ENCODE results near the gene DOK5.

Gene DOK5

DNA sequence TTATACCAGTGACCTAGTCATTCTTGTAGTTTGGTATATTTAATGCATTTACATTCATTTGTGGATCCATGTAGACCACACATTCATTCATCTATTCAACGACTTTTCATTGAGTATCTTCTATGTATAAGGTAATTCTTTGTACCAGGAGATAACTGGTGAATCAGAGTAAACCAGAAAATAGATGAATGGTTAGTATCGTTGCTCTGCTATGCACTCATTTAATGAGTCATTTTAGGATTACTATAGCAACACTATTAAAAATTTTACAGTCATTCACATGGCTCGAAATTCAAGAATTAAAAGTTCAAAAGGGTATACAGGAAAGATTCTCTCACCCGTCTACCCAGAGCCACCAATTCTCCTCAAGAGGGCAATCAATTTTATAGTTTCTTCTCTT lies 26.8 kb downstream of the DOK5 start:
- no peaks in the 10 kb centered on the region for H3K27me3 ChIP-seq
- no peak overlapping the region for H3K4me3 ChIP-seq
- TF ChIP-seq Cebpa-rat (IDR thresholded peaks at IDR 0.05) = no peak
- H4K20me1 ChIP-seq = no peaks in the 10 kb centered on the region
- H3K36me3 ChIP-seq = no peaks in the 10 kb centered on the region
- no peak overlapping the region for H3K4me2 ChIP-seq
- no peaks in the 10 kb centered on the region for H3K4me1 ChIP-seq
- H3K27ac ChIP-seq = no peak overlapping the region
- H3K9ac ChIP-seq = no peak overlapping the region
- H3K9me3 ChIP-seq = no peaks in the 10 kb centered on the region

DNA sequence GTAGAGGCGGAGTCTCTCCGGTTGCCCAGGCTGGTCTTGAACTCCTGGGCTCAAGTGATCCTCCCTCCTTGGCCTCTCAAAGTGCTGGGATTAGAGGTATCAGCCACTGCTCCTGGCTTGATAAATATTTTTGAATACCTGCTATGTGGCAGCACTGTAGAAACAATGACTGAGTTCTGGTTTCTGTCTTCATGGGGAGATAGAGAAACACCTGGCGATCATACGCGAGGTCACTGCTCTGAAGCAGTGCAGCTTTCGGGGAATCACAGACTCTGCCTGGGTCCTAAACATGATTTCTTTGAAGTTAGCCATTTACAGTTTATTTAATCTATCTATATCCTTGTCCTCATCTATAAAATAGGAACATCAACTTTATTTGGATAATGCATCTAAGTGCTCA lies 31.2 kb downstream of the DOK5 start:
- H3K4me2 ChIP-seq = no peak overlapping the region
- no peaks in the 10 kb centered on the region for H3K4me1 ChIP-seq
- H3K4me3 ChIP-seq = no peak overlapping the region
- no peak overlapping the region for H3K27ac ChIP-seq
- no peaks in the 10 kb centered on the region for H3K27me3 ChIP-seq
- no peak for TF ChIP-seq Cebpa-rat (IDR thresholded peaks at IDR 0.05)
- no peak overlapping the region for H3K9ac ChIP-seq
- H3K36me3 ChIP-seq = no peaks in the 10 kb centered on the region
- no peaks in the 10 kb centered on the region for H3K9me3 ChIP-seq
- no peaks in the 10 kb centered on the region for H4K20me1 ChIP-seq

DNA sequence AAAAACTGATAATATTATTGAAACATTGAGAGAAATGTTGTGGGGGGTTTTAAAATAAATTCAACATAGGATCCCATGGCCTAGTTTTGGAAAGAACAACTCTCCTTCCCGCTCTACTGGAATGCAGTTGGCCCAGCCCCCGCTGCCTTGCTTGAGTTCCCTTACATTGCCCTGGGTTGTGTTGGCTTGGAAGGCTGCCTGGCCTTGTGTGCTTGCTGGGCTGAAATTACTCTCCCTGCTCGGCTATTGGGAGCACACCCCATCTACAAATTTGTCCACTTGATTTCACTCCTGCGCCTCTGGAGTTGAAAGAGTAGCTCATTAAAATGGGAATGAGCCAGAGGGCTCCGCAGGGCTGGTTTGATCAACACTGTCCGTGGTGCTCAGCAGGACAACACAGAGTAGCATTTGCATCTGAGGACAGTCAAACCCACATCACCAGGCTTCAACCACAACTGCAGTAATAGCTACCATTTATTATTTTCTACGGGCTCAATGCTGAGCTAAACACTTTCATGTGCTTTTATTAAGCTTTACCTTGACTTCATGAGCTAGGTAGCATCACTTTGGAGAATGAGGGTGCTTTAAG lies 35.2 kb downstream of the DOK5 start:
- no peaks in the 10 kb centered on the region for H4K20me1 ChIP-seq
- H3K4me1 ChIP-seq = no peaks in the 10 kb centered on the region
- H3K36me3 ChIP-seq = no peaks in the 10 kb centered on the region
- no peak overlapping the region for H3K9ac ChIP-seq
- H3K27me3 ChIP-seq = no peaks in the 10 kb centered on the region
- H3K9me3 ChIP-seq = peaks cover 9% of the 10 kb centered on the region
- H3K4me3 ChIP-seq = no peak overlapping the region
- no peak overlapping the region for H3K4me2 ChIP-seq
- no peak for TF ChIP-seq Cebpa-rat (IDR thresholded peaks at IDR 0.05)
- H3K27ac ChIP-seq = no peak overlapping the region

DNA sequence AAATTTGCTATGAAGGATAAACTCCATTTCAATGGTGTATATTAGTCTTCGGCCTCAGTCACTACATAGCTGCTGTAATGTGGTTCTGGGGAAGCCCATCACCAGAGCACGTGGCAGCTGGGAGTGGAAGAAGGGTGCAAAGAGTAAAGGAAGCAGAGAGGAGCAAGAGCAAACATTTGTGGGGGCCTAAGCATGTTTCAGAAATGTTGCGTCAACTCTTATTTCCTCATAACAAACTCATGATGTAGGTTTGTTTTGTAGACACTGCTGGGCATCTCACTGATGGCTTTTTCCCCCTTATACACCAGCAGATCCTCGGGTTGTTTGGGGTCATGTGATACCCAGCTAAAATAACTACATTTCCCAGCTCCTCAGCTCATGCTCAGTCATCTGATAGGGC lies 37.3 kb downstream of the DOK5 start:
- no peak for TF ChIP-seq Cebpa-rat (IDR thresholded peaks at IDR 0.05)
- H3K36me3 ChIP-seq = no peaks in the 10 kb centered on the region
- no peak overlapping the region for H3K27ac ChIP-seq
- H3K9ac ChIP-seq = no peak overlapping the region
- no peak overlapping the region for H3K4me2 ChIP-seq
- H4K20me1 ChIP-seq = no peaks in the 10 kb centered on the region
- no peaks in the 10 kb centered on the region for H3K4me1 ChIP-seq
- H3K27me3 ChIP-seq = no peaks in the 10 kb centered on the region
- H3K9me3 ChIP-seq = peaks cover 9% of the 10 kb centered on the region
- no peak overlapping the region for H3K4me3 ChIP-seq

DNA sequence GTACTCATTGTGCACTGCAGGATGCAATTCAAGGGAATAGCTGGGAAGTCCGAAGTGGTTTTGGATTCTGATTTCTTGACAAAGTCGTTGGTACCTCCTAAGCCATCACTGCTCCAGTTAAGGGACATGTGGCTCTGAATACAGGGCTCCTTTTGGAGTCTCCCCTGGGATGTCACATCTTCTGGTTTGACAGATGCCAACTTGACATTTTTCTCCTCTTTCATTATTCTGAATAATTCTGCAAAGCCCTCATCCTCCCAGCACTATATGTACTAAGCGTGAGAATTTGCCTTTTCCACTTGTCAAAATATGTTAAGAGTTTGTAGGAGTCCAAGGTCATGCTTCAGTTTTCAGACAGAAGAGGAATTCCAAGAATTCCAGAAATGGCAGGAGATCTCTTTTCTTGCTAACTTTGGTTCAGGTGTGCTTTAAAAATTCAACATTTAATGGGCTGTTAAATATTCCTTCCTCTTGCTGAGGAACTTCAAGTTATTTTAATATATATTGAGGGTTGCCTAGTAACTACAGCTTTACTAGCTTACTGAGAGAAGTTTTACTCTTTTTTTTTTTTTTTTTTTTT lies 38.7 kb downstream of the DOK5 start:
- H3K4me3 ChIP-seq = no peak overlapping the region
- no peak overlapping the region for H3K4me2 ChIP-seq
- H3K9ac ChIP-seq = no peak overlapping the region
- H3K9me3 ChIP-seq = peaks cover 9% of the 10 kb centered on the region
- no peak for TF ChIP-seq Cebpa-rat (IDR thresholded peaks at IDR 0.05)
- no peak overlapping the region for H3K27ac ChIP-seq
- no peaks in the 10 kb centered on the region for H3K36me3 ChIP-seq
- no peaks in the 10 kb centered on the region for H4K20me1 ChIP-seq
- no peaks in the 10 kb centered on the region for H3K4me1 ChIP-seq
- H3K27me3 ChIP-seq = no peaks in the 10 kb centered on the region

DNA sequence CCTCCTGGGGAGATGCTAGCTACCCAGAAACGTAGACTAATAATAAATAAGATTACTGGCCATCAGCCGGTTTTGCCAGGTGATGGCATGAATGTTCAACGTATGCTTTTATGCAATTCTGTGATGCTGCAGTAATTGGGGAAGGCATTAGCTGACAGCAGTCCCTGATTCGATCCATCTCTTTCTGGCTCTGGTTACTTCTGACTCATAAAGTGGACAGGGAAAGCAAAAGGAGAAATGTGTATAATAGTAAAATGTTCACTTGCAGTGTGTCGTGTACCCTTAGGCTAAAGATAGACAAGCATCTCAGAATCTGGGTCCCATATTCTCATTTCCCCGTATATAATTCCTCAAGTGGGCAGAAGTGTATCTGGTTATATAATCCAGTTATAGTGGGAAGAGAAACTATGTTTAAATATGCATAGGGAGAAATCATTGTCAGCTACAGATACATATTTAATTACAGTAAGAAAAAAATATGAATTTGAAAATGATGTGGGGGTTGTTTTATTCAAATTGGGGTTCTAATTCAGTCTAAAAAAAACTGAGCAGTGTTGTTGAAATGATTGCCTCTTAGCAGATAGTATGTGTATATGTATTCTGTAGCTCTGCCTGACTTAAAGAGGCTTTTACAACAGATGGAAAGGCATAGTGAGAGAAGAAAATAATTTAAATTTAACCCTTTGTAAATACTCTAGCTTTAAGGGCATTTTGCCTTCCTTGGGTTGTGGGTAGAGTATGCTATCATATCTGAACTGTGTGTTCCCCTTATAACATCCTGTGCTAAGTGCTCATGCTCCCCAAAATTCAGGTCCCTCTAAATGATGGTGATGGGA lies 40.6 kb downstream of the DOK5 start:
- H3K27me3 ChIP-seq = no peaks in the 10 kb centered on the region
- H3K4me3 ChIP-seq = no peak overlapping the region
- no peak for TF ChIP-seq Cebpa-rat (IDR thresholded peaks at IDR 0.05)
- no peak overlapping the region for H3K9ac ChIP-seq
- no peaks in the 10 kb centered on the region for H3K36me3 ChIP-seq
- H3K27ac ChIP-seq = no peak overlapping the region
- H3K4me2 ChIP-seq = no peak overlapping the region
- no peaks in the 10 kb centered on the region for H3K4me1 ChIP-seq
- no peaks in the 10 kb centered on the region for H4K20me1 ChIP-seq
- peaks cover 9% of the 10 kb centered on the region for H3K9me3 ChIP-seq

DNA sequence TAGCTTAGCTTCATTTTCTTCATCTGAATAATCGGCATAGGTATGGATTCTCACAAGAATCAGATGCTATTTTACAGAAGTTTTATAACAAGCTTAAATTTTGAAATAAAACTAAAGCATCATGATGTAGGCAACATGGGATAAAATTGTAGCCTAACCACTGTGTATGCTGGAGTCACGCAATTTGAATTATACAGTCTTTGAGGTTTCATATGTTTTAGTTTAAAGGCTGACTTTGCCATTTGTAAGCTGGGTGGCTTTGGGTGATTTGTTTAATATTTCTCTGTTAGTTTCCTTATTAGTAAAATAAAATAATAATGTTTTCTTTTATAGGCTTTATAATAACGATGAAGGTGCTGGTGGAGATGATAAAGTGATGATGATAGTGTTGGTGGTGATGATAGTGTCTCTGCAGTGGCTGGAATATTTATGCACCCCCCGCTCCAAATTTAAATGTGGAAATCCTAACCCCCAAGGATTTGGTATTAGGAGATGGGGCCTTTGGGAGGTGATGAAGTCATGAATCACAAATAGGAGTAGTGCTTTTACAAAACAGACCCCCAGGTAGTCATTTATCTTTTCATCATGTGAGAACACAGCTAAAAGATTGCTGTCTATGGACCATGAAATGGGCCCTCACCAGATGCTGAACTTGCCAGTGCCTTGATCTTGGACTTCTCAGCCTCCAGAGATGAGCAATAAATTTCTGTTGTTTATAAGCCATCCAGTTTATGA lies 42.0 kb downstream of the DOK5 start:
- Histone ChIP-seq H3K9me3 (peaks cover 7% of the 10 kb centered on the region), H3K4me1 (no peaks in the 10 kb centered on the region), H4K20me1 (no peaks in the 10 kb centered on the region), H3K9ac (no peak overlapping the region), H3K4me3 (no peak overlapping the region), H3K4me2 (no peak overlapping the region), H3K27ac (no peak overlapping the region), H3K36me3 (no peaks in the 10 kb centered on the region), H3K27me3 (no peaks in the 10 kb centered on the region)
- TF ChIP-seq Cebpa-rat (IDR thresholded peaks at IDR 0.05) = no peak

DNA sequence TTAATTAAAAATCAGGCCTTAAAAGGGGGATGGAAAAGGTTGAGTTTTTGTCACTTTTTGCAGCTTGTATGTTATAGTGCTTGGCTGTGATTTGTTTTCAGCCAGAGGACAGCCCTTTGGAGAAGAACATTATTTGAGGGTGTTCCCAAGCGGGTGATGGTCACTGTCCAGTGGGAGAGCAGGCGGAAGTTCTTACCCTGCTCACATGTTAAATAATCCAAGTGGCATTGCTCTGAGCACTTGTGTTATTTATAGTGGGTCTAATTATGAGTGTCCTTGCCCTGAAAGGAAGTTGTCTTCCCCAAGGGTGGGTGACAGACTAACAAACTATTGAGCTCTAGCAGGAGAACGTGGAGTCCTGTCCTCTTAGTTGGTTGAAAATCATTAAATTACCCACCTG lies 49.5 kb downstream of the DOK5 start:
- no peaks in the 10 kb centered on the region for H3K4me1 ChIP-seq
- H3K36me3 ChIP-seq = no peaks in the 10 kb centered on the region
- no peak overlapping the region for H3K27ac ChIP-seq
- no peaks in the 10 kb centered on the region for H3K9me3 ChIP-seq
- H3K27me3 ChIP-seq = no peaks in the 10 kb centered on the region
- H4K20me1 ChIP-seq = no peaks in the 10 kb centered on the region
- H3K9ac ChIP-seq = no peak overlapping the region
- TF ChIP-seq Cebpa-rat (IDR thresholded peaks at IDR 0.05) = no peak
- no peak overlapping the region for H3K4me3 ChIP-seq
- no peak overlapping the region for H3K4me2 ChIP-seq

DNA sequence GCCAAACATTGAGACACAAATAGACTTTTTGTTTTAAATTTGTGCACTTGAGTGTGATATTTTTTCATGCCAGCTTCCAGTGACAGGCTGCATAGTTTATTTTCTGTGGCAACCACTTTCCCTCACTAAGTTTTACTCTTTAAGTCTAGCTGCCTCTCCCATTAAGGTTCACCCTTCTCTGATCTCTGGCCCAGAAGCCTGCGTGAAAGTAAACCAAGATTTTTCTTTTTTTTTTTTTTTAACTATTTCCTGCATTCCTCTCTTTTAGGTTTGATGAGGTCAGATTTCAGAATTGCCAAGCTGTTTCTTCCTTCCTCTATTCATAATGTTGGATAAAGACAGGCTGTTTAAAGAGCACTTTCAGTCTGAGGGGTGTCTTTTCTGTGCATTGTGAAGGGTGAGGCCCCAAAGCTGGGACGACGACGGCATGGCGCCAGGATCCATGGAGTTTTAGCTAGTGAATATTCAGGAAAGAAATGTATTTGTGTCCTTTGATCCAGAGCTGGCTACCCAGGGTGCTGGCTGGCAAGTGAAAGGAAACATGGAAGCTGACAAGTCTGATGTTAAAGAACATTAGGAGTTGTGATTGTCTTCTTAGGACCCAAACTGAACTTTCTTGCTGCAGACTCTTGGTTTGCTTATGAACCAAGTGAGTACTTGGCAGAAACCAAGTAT lies 50.7 kb downstream of the DOK5 start:
- H3K4me1 ChIP-seq = no peaks in the 10 kb centered on the region
- no peaks in the 10 kb centered on the region for H3K36me3 ChIP-seq
- no peak overlapping the region for H3K4me2 ChIP-seq
- peaks cover 11% of the 10 kb centered on the region; the same call in 1 of the 2 replicates for H3K9me3 ChIP-seq
- TF ChIP-seq Cebpa-rat (IDR thresholded peaks at IDR 0.05) = no peak
- no peak overlapping the region for H3K27ac ChIP-seq
- H3K27me3 ChIP-seq = no peaks in the 10 kb centered on the region
- H3K9ac ChIP-seq = no peak overlapping the region
- no peak overlapping the region for H3K4me3 ChIP-seq
- no peaks in the 10 kb centered on the region for H4K20me1 ChIP-seq
